Measurements from ENCODE around the gene RHEB. TPM values are rescaled to one million over a fixed set of nuclear protein-coding genes. Genes with fewer than 3 reads are reported as not detected.

The RHEB gene
- total RNA-seq, 4 donors from 2014 or later: 37.1 to 82.6 (median 54.4) TPM

- DNase-seq: no peak
- Histone ChIP-seq H3K27ac (peak overlapping the region in 1 of 4 donors; percentile 34), H3K27me3 (peaks cover 0 to 51% (median 0%) of the 10 kb centered on the region in 4 donors), H3K9me3 (peaks cover 0 to 19% (median 7%) of the 10 kb centered on the region in 3 donors), H3K36me3 (no peaks in the 10 kb centered on the region), H3K4me3 (no peak overlapping the region), H3K4me1 (peaks cover 0 to 10% (median 0%) of the 10 kb centered on the region in 3 donors)
- intact Hi-C loops (cut with DNase I): no loop called here
- WGBS, 2 donors: 63 to 77% methylated on average over 11 of the region's 11 CpGs
- TF ChIP-seq POLR2A (IDR thresholded peaks at IDR 0.05) (no peak), CTCF (IDR thresholded peaks at IDR 0.05) (no peak)
Observed at GRCh38 chr7:151416941-151417315, 102.8 kb downstream of the RHEB start.

DNA sequence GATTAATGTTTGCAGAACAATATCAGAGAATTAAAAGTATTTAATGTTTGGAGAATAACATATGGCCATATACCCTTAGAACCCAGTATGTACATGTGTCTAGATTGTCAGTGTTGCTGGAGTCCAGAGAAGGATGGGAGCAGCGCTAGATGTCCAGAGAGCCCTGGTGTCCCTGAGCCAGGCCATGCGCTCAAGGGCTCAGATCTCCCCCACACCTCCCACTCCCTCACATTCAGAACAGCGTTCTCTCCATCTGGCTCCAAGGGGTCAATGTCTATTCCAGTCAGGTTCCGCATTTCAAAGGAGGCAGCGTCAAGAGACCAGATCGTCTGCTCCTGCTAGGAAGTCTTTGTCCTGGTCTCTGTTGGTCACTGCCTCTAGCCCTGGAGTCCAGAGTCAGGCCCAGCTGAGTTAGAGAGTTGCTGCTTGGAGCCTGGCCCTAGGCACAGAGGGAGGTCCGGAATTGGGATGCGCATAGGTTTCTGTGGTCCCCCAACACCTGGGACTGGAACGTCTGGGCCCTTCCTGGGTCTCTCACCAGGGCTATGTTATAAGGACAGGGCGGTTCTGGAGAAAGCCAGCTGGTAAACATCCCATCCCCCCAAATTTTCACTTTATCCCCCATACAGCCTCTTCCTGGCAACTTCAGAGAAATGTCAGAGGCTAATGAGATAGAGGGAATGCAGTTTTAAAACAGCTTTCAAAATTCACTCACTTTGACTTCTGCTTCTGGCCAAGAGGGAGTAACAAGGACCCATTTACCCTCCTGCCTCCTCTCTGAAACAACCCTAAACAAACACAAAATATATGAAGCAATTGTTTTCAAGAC lies 103.4 kb downstream of the RHEB start:
- DNase-seq: no peak
- WGBS, 2 donors: 70 to 84% methylated on average over 3 to 6 of the region's 10 CpGs
- Histone ChIP-seq H3K9me3 (peaks cover 0 to 16% (median 7%) of the 10 kb centered on the region in 3 donors), H3K4me1 (peaks cover 0 to 10% (median 0%) of the 10 kb centered on the region in 3 donors), H3K36me3 (no peaks in the 10 kb centered on the region), H3K27ac (peak overlapping the region in 2 of 4 donors; percentile 13 to 34), H3K4me3 (no peak overlapping the region), H3K27me3 (peaks cover 0 to 57% (median 0%) of the 10 kb centered on the region in 4 donors)
- TF ChIP-seq CTCF (IDR thresholded peaks at IDR 0.05) (no peak), POLR2A (IDR thresholded peaks at IDR 0.05) (no peak)
- intact Hi-C loops (cut with DNase I): no loop called here

Small RNA genes within 50 kb of the gene (small RNA-seq; reads per million reads assigned to genes)
- gene MIR3907 (0 reads per million in 4 donors), gene RN7SL76P (0 reads per million in 4 donors)

Other genes with a start within 250 kb of the RHEB start
- 10 to 100 TPM; 16.8 to 46.7 (median 26.1) TPM for gene NUB1, start 178.1 kb downstream of the RHEB start, total RNA-seq
- gene WDR86, start 109.9 kb downstream of the RHEB start, total RNA-seq: 1 to 10 TPM in 2 of 4 donors, under 1 TPM in 2; 0.53 to 4.6 (median 1.5) TPM
- gene CRYGN, start 79.8 kb downstream of the RHEB start, total RNA-seq: under 1 TPM in 1 of 4 donors, not detected in 3; 0.19 TPM

All from esophagus squamous epithelium (tissue), 5 donors.